Raji (cell line): ENCODE results near the gene SPTB.

Experiments
- POLR2A ChIP-seq: IDR thresholded peaks from 2 replicates; pipeline ENCODE4 v1.6.1; 2011; ENCODE audit warnings: low read depth, low read length, control low read depth; ENCODE audit not compliant: insufficient read depth

The SPTB gene

DNA sequence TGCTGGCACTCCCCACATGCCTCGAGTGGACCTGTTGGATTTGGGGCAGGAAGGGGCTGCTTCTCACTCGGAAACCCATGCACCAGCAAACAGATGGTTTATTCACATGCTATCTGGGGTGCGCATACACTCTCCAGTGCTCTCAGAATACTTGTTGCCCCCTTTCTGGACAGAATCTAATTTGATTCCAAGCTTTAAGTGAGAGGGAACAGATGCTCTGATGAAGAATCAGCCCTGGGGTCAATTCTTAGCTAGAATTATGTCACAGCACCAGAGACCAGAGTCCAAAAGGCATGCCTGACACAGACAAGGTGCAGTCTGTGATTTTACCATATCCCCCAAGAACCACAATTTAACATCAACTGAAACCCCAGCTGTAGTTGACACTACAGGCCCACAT lies 83.8 kb downstream of the SPTB start:
- TF ChIP-seq POLR2A = no peak

DNA sequence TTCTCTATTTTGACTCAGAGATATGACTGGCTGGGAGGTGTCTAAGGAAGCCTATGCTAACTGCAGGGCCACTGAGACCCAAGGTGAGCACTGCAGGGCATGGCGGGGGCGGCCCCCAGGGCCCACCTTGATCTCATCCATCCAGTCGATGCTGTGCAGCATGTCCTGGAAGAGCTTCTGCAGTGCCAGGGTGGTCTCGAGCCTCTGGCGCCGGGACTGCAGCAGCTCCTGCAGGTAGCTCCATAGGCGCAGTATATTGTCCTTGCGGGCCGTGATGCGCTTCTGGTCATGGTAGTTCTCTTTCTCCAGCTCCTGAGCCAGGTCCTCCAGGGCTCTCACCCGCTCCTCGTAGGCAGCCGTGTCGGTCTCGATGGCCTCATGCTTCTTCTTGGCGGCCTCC lies 84.5 kb downstream of the SPTB start:
- TF ChIP-seq POLR2A = no peak

DNA sequence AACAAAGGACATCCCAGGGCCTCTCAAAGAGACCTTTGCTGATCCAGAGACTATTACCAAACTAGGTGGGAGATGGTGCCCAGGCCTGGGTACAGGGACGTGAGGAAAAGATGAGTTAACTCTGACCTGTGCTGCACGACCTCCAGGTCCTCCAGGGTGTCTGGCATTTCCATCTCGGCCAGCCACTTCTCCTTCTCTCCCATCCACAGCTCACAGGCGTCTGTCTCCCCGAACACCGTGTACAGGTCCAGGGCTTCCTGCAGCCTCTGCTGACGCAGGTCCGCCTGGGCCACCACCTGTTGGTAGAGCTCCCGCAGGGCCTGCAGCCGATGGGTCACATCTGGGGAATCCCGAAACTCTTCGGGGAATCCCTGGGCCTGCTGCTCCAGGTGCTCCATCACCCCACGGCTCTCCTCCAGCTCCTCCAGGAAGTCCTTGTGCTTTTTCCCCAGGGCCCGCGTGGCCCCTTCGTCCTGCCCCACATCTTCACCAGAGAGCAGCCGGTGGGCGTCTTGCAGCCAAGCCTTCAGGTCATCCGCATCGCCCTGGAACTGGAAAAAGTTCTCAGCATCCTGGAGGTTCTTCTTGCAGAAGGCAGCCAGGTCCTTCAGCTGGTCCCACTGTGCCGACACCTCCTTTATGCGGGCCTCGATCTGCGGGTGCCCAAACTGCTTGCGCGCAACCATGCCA lies 86.7 kb downstream of the SPTB start:
- TF ChIP-seq POLR2A = no peak

- no peak for TF ChIP-seq POLR2A
Measured at GRCh38 chr14:64792231-64792630, 87.5 kb downstream of the SPTB start.

DNA sequence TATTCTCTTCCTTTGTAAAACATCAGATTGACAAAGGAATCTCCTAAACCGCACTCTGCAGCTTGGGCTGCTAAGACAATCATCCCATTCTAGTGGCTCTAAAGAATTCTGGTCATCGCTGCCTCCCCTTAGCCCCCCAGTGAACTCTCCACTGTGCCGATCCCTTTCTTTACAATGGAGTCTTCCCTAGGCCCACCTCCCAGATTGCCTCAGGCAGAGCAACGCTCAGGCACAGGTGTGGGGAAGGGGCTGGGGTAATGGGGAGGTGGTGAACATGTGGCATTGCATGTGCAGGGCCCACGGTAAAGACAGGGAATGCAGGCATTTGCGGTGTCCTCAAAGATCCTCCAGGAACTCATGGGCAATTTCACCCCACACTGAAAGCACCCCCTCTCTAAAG lies 89.2 kb downstream of the SPTB start:
- no peak for TF ChIP-seq POLR2A

DNA sequence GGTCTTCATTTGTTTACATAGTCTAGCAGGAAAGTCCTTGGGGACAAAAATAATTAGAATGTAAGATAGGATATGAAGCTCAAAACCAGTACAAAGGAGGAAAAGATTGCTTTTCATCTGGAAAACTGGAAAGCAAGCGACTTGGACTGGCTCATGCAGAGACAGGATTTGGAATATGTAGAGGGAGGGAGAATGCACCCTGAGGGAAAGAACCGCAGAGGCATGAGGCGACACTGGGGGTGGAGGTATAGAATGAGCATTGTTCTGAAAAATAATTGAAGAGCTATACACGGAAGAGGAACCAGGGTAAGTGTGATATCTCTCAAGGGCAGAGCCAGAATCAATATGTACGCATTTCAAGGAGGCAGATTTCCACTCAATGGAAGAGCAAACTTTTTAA lies 90.0 kb downstream of the SPTB start:
- TF ChIP-seq POLR2A = no peak

GRCh38 chr14:64788706-64789105 lies 91.0 kb downstream of the SPTB start:
- TF ChIP-seq POLR2A = no peak

GRCh38 chr14:64787619-64788018 lies 92.1 kb downstream of the SPTB start:
- TF ChIP-seq POLR2A = no peak

- no peak for TF ChIP-seq POLR2A
Measured at GRCh38 chr14:64786296-64787149, 93.2 kb downstream of the SPTB start.

GRCh38 chr14:64784006-64784405 lies 95.7 kb downstream of the SPTB start:
- no peak for TF ChIP-seq POLR2A

DNA sequence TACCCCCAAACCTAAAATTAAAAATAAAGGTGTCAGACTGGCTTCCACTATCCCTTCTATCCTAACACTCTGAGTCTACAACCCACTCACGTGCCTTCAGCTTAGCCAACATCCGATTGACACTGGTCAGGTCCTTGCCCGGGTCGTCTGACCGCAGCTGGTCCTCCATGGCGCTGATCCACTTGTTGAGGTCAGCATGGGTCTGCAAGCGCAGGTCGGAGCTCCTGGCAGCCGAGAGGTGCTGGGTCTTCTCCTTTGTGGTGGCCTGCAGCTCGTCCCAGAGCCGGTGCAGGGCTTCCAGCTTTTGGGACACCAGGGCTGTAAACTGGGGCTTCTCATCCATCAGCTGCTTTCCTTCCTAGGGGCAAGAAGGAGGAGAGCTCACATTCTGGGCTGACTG lies 97.5 kb downstream of the SPTB start:
- no peak for TF ChIP-seq POLR2A

DNA sequence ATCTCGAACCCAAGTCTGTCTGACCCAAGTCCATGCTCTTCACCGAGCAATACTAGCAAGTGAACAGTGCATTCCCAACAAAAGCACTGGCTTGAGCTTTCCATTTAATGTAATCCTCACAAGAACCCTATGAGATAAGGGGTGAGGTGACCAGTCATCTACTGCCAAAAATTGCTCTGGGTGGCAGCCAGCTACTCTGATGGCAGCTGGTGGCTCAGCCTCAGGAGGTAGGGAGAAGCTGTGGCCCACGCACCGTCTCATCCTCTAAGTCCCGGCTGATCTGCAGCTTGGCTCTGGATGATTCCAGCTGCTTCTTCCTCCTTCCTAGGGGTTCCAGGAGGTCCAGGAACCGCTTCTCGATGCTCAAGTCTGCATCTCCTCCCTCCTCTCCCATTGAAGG lies 100.2 kb downstream of the SPTB start:
- TF ChIP-seq POLR2A = no peak

GRCh38 chr14:64778104-64778754 lies 101.5 kb downstream of the SPTB start:
- TF ChIP-seq POLR2A = no peak

DNA sequence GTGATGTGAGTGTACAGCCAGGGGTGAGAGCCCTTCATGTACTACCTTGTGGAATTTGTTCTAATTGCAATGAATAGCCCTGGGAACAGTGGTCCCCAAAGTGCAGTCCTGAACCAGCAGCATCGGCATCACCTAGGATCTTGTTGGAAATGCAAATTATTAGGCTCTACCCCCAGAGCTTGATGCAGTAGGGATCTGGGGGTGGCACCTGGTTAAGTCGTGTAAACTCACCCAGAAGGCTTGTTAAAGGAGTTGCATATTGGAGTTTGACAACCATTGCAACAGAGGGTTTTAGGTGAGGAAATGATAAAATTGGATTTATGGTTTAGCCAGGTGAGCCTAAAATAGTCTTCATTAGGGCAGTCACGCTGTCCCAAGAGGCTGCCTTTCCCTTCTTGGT lies 102.2 kb downstream of the SPTB start:
- TF ChIP-seq POLR2A = no peak

DNA sequence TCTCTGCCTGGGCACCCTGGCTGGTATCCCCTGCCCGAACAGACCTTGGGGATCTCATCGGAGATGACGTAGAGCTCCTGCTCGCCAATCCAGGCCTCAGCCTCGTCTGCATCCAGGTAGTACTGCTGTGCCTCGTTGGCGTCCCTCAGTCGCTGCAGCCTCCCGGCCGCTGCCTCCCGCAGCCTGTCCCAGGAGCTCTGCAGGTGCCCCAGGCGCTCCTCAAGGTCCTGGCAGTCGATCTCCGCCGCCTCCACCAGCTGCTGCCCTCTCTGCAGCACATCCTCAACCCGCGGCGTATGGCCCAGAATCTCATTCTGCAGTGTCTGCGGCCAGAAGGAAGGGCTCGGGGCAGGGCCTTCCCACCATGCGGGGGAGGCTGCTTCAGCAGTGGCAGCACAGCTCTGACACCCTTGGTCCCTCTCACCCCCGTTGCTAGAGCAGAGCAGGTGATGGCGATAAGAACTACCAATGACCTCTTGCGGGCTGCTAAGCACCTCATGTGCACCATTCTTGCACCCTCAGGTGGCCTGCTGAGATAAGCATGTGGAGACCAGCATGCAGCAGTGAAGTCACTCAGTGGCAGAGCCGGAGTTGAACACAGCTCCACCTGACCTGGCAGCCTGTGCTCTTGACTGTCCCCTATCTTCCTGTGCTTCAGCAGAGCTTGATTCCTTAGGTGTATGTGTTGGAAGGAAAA lies 104.5 kb downstream of the SPTB start:
- no peak for TF ChIP-seq POLR2A
